Gastrocnemius medialis (tissue), 4 donors: Measurements from ENCODE around the gene COL6A1. TPM values are rescaled to one million over a fixed set of nuclear protein-coding genes. Genes with fewer than 3 reads are reported as not detected.

Source experiments
- ATAC-seq, 2 donors: fragments of 150-250 bp; one replicate each; pipeline ENCODE4 v1.9.1; 2016
- DNase-seq, 2 donors: peaks; one replicate each; pipeline ENCODE4 v3.0.0-alpha.2; 2019
- H3K27ac ChIP-seq, 4 donors: fragments of 200-600 bp; sonication (generic); 1 replicate in 1 of 4; 2 replicates in 3 of 4; pipeline ENCODE4 v1.5.1; 2016 to 2018; ENCODE audit warnings: mild to moderate bottlenecking in 2 of 4, moderate library complexity in 1 of 4
- H3K27me3 ChIP-seq, 3 donors: fragments of 200-600 bp; sonication (generic) in 2 of 3; 1 replicate in 1 of 3; 2 replicates in 2 of 3; pipeline versions ENCODE4 v1.5.1 to v1.6.0; 2016 to 2019; ENCODE audit warnings: mild to moderate bottlenecking in 1 of 3, moderate library complexity in 1 of 3
- H3K36me3 ChIP-seq, 2 donors: fragments of 200-600 bp; sonication (generic) in 1 of 2; one replicate each; pipeline ENCODE4 v1.5.1; 2017 to 2018
- H3K4me1 ChIP-seq, 2 donors: fragments of 200-600 bp; sonication (generic) in 1 of 2; one replicate each; pipeline ENCODE4 v1.5.1; 2016 to 2017; ENCODE audit warnings: mild to moderate bottlenecking in 2 of 2
- H3K4me3 ChIP-seq, 4 donors: fragments of 200-600 bp; sonication (generic) in 3 of 4; 1 replicate in 1 of 4; 2 replicates in 3 of 4; pipeline ENCODE4 v1.5.1; 2016 to 2019; ENCODE audit warnings: mild to moderate bottlenecking in 2 of 4
- H3K9me3 ChIP-seq, 3 donors: fragments of 200-600 bp; sonication (generic) in 2 of 3; 1 replicate in 1 of 3; 2 replicates in 2 of 3; pipeline ENCODE4 v1.5.1; 2016 to 2019
- POLR2A ChIP-seq, 2 donors: fragments of 450-650 bp; IDR thresholded peaks; one replicate each; pipeline ENCODE4 v1.6.1; 2017; ENCODE audit warnings: antibody characterized with exemption in 2 of 2, mild to moderate bottlenecking in 2 of 2, moderate library complexity in 2 of 2
- in situ Hi-C, 4 donors: fragments of 200-750 bp; cut with MboI; loops; one replicate each; pipeline versions ENCODE4 v1.15.0 to v1.8.0; 2017; ENCODE audit warnings: low sequenced_read_pairs in 4 of 4
- intact Hi-C: fragments of 100-400 bp; cut with DNase I; formaldehyde crosslinking; loops from one replicate; pipeline ENCODE4 v1.15.1; 2023; ENCODE audit warnings: low total_unique reads
- total RNA-seq, 4 donors: library from RNA; depleted of rRNA; stranded (reverse); fragments of >200 nt; gene quantifications; one replicate each; pipeline versions ENCODE4 v1.1.0 to v1.2.3, GENCODE V29; 2016
- TF ChIP-seq, protein P1 (sequence below), 5 experiments: fragments of 450-650 bp in 3 of 5; fragments of 200-600 bp in 2 of 5; sonication (generic) in 2 of 5; IDR thresholded peaks in 4 of 5; conservative IDR thresholded peaks in 1 of 5; 1 replicate in 4 of 5; 2 replicates in 1 of 5; pipeline ENCODE4 v1.5.1; 2016 to 2019; ENCODE audit warnings: antibody characterized with exemption in 5 of 5, mild to moderate bottlenecking in 3 of 5, moderate library complexity in 3 of 5

The COL6A1 gene, protein sequence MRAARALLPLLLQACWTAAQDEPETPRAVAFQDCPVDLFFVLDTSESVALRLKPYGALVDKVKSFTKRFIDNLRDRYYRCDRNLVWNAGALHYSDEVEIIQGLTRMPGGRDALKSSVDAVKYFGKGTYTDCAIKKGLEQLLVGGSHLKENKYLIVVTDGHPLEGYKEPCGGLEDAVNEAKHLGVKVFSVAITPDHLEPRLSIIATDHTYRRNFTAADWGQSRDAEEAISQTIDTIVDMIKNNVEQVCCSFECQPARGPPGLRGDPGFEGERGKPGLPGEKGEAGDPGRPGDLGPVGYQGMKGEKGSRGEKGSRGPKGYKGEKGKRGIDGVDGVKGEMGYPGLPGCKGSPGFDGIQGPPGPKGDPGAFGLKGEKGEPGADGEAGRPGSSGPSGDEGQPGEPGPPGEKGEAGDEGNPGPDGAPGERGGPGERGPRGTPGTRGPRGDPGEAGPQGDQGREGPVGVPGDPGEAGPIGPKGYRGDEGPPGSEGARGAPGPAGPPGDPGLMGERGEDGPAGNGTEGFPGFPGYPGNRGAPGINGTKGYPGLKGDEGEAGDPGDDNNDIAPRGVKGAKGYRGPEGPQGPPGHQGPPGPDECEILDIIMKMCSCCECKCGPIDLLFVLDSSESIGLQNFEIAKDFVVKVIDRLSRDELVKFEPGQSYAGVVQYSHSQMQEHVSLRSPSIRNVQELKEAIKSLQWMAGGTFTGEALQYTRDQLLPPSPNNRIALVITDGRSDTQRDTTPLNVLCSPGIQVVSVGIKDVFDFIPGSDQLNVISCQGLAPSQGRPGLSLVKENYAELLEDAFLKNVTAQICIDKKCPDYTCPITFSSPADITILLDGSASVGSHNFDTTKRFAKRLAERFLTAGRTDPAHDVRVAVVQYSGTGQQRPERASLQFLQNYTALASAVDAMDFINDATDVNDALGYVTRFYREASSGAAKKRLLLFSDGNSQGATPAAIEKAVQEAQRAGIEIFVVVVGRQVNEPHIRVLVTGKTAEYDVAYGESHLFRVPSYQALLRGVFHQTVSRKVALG
- total RNA-seq, result 10 to 100 TPM; 50.5 to 97.8 (median 73.3) TPM

DNA sequence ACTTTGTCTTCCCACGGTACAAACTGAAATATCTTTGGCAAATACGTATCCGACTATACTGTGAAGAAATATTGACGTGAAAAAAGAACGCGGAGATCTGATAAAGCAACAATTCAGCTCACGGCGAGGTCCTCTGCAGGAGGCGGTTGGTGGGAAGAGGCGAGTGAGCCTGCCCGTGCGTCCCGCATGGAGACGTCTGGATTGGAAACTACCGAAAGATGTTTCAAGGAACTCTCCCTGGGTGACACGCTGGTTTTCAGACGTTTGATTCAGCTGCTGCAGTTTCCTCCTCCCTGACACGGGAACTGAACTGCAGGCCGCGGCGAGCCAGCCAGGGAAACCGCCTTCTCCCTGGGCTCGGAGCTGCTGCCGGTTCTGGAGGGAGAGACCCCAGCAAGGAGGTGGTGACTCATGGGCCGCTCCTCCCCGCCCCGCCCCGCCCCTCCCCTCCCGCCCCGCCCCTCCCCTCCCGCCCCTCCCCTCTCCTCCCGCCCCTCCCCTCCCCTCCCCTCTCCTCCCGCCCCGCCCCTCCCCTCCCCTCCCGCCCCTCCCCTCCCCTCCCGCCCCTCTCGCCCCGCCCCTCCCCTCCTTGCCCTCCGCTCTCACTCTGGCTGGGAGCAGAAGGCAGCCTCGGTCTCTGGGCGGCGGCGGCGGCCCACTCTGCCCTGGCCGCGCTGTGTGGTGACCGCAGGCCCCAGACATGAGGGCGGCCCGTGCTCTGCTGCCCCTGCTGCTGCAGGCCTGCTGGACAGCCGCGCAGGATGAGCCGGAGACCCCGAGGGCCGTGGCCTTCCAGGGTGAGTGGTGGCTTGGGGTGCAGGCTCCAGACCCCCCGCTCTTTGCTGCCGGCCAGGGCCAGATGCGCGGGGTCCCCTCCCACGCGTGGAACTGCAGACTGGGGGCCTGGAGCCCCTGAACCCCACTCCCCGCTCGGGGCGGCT is at the start of gene COL6A1:
Gene COL6A1, plus strand, starts transcription at position 620 of the 941 bp plus-strand sequence. Its CDS starts 81 bp downstream, at position 701.
- Histone ChIP-seq H3K4me3 (peak within 1 kb of the TSS; percentile 68 to 97 (median 76)), H3K27me3 (peaks cover 0 to 2% (median 0%) of the 10 kb centered on the region in 3 donors), H3K36me3 (peaks cover 0 to 4% of the 10 kb centered on the region in 2 donors), H3K27ac (peak within 1 kb of the TSS; percentile 71 to 85 (median 83)), H3K9me3 (no peaks in the 10 kb centered on the region), H3K4me1 (peaks cover 5 to 6% of the 10 kb centered on the region in 2 donors)
- intact Hi-C loops (no loop called here), in situ Hi-C loops (no loop called here)
- ATAC-seq, result peak; percentile 55 to 68
- TF ChIP-seq POLR2A (IDR thresholded peaks at IDR 0.05), result peak; percentile 36 to 66
- TF ChIP-seq, protein P1, sequence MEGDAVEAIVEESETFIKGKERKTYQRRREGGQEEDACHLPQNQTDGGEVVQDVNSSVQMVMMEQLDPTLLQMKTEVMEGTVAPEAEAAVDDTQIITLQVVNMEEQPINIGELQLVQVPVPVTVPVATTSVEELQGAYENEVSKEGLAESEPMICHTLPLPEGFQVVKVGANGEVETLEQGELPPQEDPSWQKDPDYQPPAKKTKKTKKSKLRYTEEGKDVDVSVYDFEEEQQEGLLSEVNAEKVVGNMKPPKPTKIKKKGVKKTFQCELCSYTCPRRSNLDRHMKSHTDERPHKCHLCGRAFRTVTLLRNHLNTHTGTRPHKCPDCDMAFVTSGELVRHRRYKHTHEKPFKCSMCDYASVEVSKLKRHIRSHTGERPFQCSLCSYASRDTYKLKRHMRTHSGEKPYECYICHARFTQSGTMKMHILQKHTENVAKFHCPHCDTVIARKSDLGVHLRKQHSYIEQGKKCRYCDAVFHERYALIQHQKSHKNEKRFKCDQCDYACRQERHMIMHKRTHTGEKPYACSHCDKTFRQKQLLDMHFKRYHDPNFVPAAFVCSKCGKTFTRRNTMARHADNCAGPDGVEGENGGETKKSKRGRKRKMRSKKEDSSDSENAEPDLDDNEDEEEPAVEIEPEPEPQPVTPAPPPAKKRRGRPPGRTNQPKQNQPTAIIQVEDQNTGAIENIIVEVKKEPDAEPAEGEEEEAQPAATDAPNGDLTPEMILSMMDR (IDR thresholded peaks at IDR 0.05 in 4 of 5, conservative IDR thresholded peaks at IDR 0.05 in 1 of 5), result no peak
- peak; percentile 59 to 77 for DNase-seq

DNA sequence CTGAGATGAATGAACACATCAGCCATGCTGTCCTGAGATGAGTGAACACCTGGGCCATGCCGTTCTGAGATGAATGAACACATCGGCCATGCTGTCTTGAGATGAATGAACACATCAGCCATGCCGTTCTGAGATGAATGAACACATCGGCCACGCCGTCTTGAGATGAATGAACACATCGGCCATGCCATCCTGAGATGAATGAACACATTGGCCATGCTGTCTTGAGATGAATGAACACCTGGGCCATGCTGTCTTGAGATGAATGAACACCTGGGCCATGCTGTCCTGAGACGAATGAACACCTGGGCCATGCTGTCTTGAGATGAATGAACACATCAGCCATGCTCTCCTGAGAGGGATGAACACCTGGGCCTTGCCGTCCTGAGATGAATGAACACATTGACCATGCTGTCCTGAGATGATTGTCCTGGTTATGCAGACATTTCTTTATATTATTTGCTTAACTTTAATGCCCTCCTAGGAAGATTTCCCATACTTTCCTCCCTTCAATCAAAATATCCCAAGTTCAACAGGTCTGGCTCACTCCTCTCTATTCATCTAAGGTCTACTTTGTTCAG is 48.6 kb upstream of the COL6A1 start:
- ATAC-seq (no peak), DNase-seq (no peak)
- TF ChIP-seq, protein P1 (IDR thresholded peaks at IDR 0.05 in 4 of 5, conservative IDR thresholded peaks at IDR 0.05 in 1 of 5), result no peak
- no peak for TF ChIP-seq POLR2A (IDR thresholded peaks at IDR 0.05)
- intact Hi-C loops, result no loop called here
- in situ Hi-C loops, result no loop called here
- no peak overlapping the region for H3K27ac ChIP-seq
- no peaks in the 10 kb centered on the region for H3K4me1 ChIP-seq
- H3K36me3 ChIP-seq, result no peaks in the 10 kb centered on the region
- no peaks in the 10 kb centered on the region for H3K9me3 ChIP-seq
- peaks cover 0 to 3% (median 2%) of the 10 kb centered on the region in 3 donors for H3K27me3 ChIP-seq
- H3K4me3 ChIP-seq, result no peak overlapping the region

DNA sequence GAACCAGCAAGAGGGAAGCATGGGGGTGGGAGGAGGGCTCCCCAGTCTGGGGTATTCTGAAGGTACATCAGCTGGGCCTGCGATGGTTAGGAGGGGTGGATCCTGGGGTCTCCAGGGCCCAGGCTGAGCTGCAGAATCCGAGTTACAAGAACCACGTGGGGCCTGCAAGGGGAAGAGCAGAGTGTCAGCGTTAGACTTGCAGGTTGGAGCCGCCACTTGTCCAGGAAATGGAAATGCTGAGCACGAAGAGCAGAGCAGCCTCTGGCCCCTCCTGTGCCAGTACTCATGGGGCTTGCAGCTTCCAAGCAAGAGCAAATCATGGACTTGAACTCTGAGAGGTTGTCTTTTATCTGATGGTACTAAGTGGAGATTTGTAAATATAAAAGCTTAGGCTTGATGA is 47.5 kb upstream of the COL6A1 start:
- Histone ChIP-seq H3K4me1 (no peaks in the 10 kb centered on the region), H3K27me3 (peaks cover 0 to 3% (median 0%) of the 10 kb centered on the region in 3 donors), H3K27ac (no peak overlapping the region), H3K4me3 (no peak overlapping the region), H3K36me3 (no peaks in the 10 kb centered on the region), H3K9me3 (no peaks in the 10 kb centered on the region)
- no peak for TF ChIP-seq POLR2A (IDR thresholded peaks at IDR 0.05)
- TF ChIP-seq, protein P1 (IDR thresholded peaks at IDR 0.05 in 4 of 5, conservative IDR thresholded peaks at IDR 0.05 in 1 of 5), result no peak
- intact Hi-C loops, result no loop called here
- in situ Hi-C loops, result no loop called here
- ATAC-seq (no peak), DNase-seq (no peak)

DNA sequence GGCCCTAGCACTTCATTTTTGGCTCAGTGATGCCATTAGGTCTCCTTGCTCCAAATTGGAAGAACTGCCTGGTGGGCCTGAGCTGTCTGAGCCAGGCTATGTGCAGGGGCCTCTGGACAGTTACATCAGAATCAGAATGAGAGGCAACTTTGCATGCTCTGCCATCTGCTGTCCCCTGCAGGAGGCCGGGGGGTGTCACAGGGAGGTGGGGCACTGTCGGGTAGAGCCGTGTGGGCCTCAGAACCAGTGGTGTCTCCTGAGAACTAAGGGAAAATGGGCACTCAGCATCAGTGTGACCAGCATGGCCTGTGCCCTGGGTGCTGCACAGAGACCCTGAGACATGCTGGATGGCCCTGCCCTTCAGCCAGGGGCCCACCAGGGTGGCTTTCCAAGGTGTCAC is 47.0 kb upstream of the COL6A1 start:
- H3K27ac ChIP-seq, result no peak overlapping the region
- in situ Hi-C loops, result no loop called here
- TF ChIP-seq, protein P1 (IDR thresholded peaks at IDR 0.05 in 4 of 5, conservative IDR thresholded peaks at IDR 0.05 in 1 of 5), result no peak
- TF ChIP-seq POLR2A (IDR thresholded peaks at IDR 0.05), result no peak
- H3K27me3 ChIP-seq, result no peaks in the 10 kb centered on the region
- intact Hi-C loops, result no loop called here
- no peaks in the 10 kb centered on the region for H3K4me1 ChIP-seq
- no peaks in the 10 kb centered on the region for H3K9me3 ChIP-seq
- H3K4me3 ChIP-seq, result no peak overlapping the region
- DNase-seq, result no peak
- no peak for ATAC-seq
- no peaks in the 10 kb centered on the region for H3K36me3 ChIP-seq
